ENCODE measurements around the gene JAM3. TPM values are rescaled to one million over a fixed set of nuclear protein-coding genes. Genes with fewer than 3 reads are reported as not detected.
"Not testable (repeated sequence)": the region's sequence is repeated elsewhere in the genome, so short reads cannot be mapped to it uniquely, and the experiment has no call there.

The JAM3 gene
- polyA plus RNA-seq, 3 donors: 2.9 to 11.6 (median 10.5) TPM

GRCh38 chr11:134074766-134075165, 5.9 kb downstream of the JAM3 start:
- no peak overlapping the region for H3K27ac ChIP-seq (ENCODE audit: low read depth, low read length)

GRCh38 chr11:134079317-134079716, 10.4 kb downstream of the JAM3 start:
- WGBS, 3 donors: 69 to 70% (median 70%) methylated on average over 5 of the region's 5 CpGs
- no peak overlapping the region for H3K27ac ChIP-seq (ENCODE audit: low read depth, low read length)

More at GRCh38 chr11:134074766-134075165, 5.9 kb downstream of the JAM3 start:
- 63 to 79% (median 67%) methylated on average over 1 of the region's 1 CpG for WGBS, 3 donors

- H3K27ac ChIP-seq (ENCODE audit: low read depth, low read length): not testable (repeated sequence)
- 86 to 95% (median 90%) methylated on average over 3 of the region's 3 CpGs for WGBS, 3 donors
Measured at GRCh38 chr11:134081258-134081657, 12.4 kb downstream of the JAM3 start.

- 81 to 92% (median 83%) methylated on average over 2 of the region's 2 CpGs for WGBS, 3 donors
- H3K27ac ChIP-seq (ENCODE audit: low read depth, low read length): no peak overlapping the region
Measured at GRCh38 chr11:134082990-134083389, 14.1 kb downstream of the JAM3 start.

GRCh38 chr11:134086376-134086775, 17.5 kb downstream of the JAM3 start:
- WGBS, 3 donors: 62 to 82% (median 77%) methylated on average over 2 of the region's 2 CpGs

GRCh38 chr11:134092006-134092405, 23.1 kb downstream of the JAM3 start:
- not testable (repeated sequence) for H3K27ac ChIP-seq (ENCODE audit: low read depth, low read length)
- 75 to 85% (median 84%) methylated on average over 8 of the region's 9 CpGs for WGBS, 3 donors

More at GRCh38 chr11:134086376-134086775, 17.5 kb downstream of the JAM3 start:
- H3K27ac ChIP-seq (ENCODE audit: low read depth, low read length): no peak overlapping the region

- H3K27ac ChIP-seq (ENCODE audit: low read depth, low read length): no peak overlapping the region
- 84 to 94% (median 92%) methylated on average over 3 of the region's 3 CpGs for WGBS, 3 donors
Measured at GRCh38 chr11:134097166-134097565, 28.3 kb downstream of the JAM3 start.

- no peak overlapping the region for H3K27ac ChIP-seq (ENCODE audit: low read depth, low read length)
- WGBS, 3 donors: 76 to 95% (median 94%) methylated on average over 3 of the region's 3 CpGs
Measured at GRCh38 chr11:134098566-134099184, 29.8 kb downstream of the JAM3 start.

GRCh38 chr11:134100171-134100570, 31.3 kb downstream of the JAM3 start:
- 70 to 84% (median 82%) methylated on average over 2 of the region's 2 CpGs for WGBS, 3 donors
- no peak overlapping the region for H3K27ac ChIP-seq (ENCODE audit: low read depth, low read length)

- H3K27ac ChIP-seq (ENCODE audit: low read depth, low read length): no peak overlapping the region
Measured at GRCh38 chr11:134101282-134101681, 32.4 kb downstream of the JAM3 start.

- no peak overlapping the region for H3K27ac ChIP-seq (ENCODE audit: low read depth, low read length)
- 87 to 93% (median 88%) methylated on average over 5 of the region's 5 CpGs for WGBS, 3 donors
Measured at GRCh38 chr11:134110252-134110815, 41.5 kb downstream of the JAM3 start.

- not testable (repeated sequence) for H3K27ac ChIP-seq (ENCODE audit: low read depth, low read length)
- 80 to 100% methylated on average over 1 of the region's 1 CpG; no CpG with 5 or more reads in 1 of the 3 donors for WGBS, 3 donors
Measured at GRCh38 chr11:134113787-134114186, 44.9 kb downstream of the JAM3 start.

GRCh38 chr11:134116210-134116609, 47.3 kb downstream of the JAM3 start:
- H3K27ac ChIP-seq (ENCODE audit: low read depth, low read length): no peak overlapping the region
- 83 to 98% (median 97%) methylated on average over 1 of the region's 1 CpG for WGBS, 3 donors

- no peak overlapping the region for H3K27ac ChIP-seq (ENCODE audit: low read depth, low read length)
Measured at GRCh38 chr11:134118006-134118405, 49.1 kb downstream of the JAM3 start.

GRCh38 chr11:134119094-134119493, 50.2 kb downstream of the JAM3 start:
- WGBS, 3 donors: 84 to 88% (median 86%) methylated on average over 3 of the region's 3 CpGs
- H3K27ac ChIP-seq (ENCODE audit: low read depth, low read length): no peak overlapping the region

GRCh38 chr11:134120143-134120850, 51.4 kb downstream of the JAM3 start:
- WGBS, 3 donors: 49 to 59% (median 55%) methylated on average over 13 of the region's 13 CpGs
- H3K27ac ChIP-seq (ENCODE audit: low read depth, low read length): no peak overlapping the region

GRCh38 chr11:134120921-134121526, 52.2 kb downstream of the JAM3 start:
- no peak overlapping the region for H3K27ac ChIP-seq (ENCODE audit: low read depth, low read length)
- WGBS, 3 donors: 29 to 67% (median 44%) methylated on average over 9 of the region's 9 CpGs

GRCh38 chr11:134124660-134125451, 56.0 kb downstream of the JAM3 start:
- WGBS, 3 donors: 6 to 13% (median 9%) methylated on average over 48 to 54 of the region's 54 CpGs
- no peak overlapping the region for H3K27ac ChIP-seq (ENCODE audit: low read depth, low read length)

GRCh38 chr11:134125507-134125906, 56.6 kb downstream of the JAM3 start:
- H3K27ac ChIP-seq (ENCODE audit: low read depth, low read length): no peak overlapping the region
- WGBS, 3 donors: 74 to 83% (median 77%) methylated on average over 9 of the region's 9 CpGs
